GM20431 (cell line): Measurements from ENCODE around the gene RBFOX2.
"Not testable (repeated sequence)": the region's sequence is repeated elsewhere in the genome, so short reads cannot be mapped to it uniquely, and the experiment has no call there.

Experiments
- in situ Hi-C: fragments of 300-500 bp; cut with MseI, MboI; formaldehyde crosslinking; loops from one replicate; pipeline ENCODE4 v1.15.0; 2020; ENCODE audit warnings: low sequenced_read_pairs; ENCODE audit not compliant: unreplicated experiment

RBFOX2 gene

GRCh38 chr22:35761037-35761436 lies 267.6 kb downstream of the RBFOX2 start:
- in situ Hi-C loops: no loop called here

DNA sequence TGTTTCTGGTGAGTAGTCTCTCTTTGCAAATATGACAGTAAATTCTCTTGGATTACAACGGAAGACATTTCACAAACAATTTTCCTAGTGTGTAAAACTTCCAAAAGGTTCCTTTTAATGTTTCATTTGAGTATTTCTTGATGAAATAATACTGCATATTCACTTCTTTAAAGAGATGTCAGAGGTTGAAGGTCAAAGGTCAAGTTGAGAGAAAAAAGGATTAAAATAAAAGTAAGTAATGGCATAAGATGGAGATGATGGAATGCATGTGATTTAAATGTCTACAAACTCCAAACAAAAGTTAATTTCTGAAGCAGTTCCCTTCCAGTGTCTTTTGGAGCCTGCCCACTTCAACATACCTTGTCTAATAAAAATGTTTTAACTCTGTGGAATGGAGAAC lies 270.2 kb downstream of the RBFOX2 start:
- in situ Hi-C loops: no loop called here

DNA sequence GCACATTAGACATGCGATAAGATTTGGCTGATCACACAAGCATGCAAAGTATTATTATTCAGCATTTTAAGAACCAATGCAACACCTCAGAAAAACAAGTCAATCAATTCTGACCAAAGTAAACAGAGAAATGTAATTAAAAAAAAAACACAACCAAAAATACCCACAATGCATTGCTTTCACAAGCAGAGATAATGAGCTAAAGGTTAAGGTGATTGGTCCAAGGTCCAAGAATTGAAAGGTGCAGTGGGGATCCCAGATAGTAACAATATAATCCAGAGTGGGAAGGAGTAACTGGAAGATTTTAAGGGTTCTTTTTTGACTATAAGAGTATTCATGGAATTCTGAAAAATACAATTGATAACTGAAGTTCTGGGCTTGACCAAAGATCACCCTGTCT lies 271.9 kb downstream of the RBFOX2 start:
- in situ Hi-C loops: no loop called here

DNA sequence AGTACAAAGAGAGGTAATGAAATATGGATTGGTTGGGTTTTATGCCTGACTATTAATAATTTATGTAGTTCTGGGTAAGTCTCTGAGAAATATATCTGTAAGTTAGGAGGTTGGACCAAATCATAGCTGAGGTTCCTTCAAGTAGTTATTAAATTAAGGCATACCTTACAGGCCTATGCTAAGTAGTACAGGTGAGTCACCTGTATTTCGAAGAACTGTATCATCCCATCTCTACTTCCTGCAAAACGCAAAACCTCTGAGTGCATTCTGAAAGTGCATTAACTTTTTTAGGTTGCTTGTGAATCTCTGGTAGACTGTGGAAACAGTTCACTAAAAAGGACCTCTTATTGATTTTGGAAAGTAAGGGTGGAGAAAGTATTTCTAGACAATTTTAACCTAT lies 273.9 kb downstream of the RBFOX2 start:
- in situ Hi-C loops: no loop called here

- in situ Hi-C loops: no loop called here
Measured at GRCh38 chr22:35752863-35753189, 275.8 kb downstream of the RBFOX2 start.

- in situ Hi-C loops: no loop called here
Measured at GRCh38 chr22:35752006-35752862, 276.4 kb downstream of the RBFOX2 start.

DNA sequence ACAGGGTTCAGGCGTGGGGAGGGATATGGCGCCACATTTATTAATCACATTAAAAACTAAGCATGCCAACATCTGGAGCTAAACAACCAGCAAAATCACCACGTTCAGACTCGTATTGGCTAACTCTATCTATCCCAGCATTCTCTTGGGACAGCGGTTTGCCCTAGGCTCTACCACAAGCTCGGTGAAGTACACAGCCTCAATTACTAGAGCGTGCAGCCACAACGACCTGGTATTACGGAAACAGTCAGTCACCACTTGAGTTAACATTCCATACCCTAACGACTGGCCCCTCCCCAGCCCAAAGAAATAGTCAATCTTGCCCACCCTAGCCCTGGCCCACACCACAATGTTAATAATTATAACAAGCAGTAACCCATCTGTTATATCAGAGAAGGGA lies 278.8 kb downstream of the RBFOX2 start:
- in situ Hi-C loops: no loop called here

DNA sequence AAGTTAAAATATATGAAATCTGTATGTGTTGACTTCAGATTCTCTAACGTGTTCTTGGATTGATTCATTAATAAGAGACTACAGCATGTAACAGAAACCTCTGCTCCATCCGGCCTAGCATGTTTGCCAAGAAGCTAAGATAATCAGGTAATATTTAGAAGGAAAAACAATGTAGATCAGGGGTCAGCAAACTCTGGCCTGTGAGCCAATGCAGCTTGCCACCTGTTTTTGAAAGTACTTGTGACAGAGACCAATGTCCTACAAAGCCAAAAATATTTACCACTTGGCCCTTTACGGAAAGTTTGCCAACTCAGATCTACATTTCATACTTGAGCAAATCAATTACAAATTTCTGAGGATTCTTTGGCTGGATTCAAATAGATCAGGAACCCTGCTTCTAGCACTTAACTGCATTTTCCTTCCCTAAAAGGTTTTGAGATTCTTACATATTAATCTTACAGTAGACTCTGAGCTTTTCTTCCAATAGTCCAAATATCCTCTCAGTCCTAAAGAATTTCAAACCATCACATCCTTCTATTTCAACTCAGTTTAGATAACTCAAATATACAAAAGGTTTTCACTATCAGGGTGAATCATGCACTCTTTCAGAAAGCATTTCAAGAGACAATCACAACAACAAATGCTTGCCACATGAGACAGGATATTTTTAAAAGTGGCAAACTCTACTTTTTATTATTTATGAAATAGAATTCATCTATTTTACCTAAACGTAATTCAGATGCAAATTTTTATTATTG lies 281.5 kb downstream of the RBFOX2 start:
- in situ Hi-C loops: no loop called here

DNA sequence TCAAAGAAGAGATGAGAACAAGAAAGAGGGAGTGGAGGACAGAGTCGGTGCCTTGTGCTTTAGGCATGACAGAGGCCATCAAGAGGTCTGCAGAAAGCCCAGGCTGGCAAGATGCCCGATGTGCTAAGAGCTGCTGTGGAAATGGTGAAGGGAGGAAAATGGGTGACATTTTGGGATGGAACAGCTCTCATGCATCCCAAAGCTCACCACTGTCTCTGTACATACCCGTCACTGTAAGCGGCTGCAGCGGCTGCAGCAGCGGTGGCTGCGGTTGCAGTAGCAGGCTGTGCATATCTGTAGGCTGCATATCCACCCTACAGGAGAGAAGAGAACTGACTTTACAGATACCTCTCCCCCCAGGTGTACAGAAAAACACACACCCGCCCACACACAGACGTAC lies 282.4 kb downstream of the RBFOX2 start:
- in situ Hi-C loops: no loop called here

DNA sequence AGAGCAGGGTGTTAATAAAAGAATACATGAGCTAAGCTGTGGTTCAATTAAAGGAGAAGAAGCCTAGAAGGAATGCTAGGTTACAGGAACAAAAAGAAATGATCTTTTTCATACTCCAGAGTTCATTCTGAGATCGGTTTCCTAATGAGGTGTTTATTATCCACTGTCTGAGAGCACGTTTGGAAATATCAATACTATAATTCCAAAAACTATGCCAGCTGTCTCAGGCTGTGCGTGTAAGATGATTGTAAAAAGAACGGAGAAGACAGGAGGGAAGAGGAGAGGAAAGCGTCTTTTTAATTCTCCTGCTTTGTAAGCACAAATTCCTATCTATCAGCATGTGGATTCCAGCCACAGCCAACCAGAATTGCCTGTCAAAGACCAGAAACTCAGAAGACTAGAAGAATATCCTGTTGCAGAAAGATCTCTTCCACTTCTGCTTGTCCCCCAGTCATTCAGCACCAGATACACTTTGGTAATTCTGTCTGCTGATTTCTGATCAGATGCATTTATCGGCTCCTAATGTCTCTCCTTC lies 285.2 kb downstream of the RBFOX2 start:
- in situ Hi-C loops: no loop called here

DNA sequence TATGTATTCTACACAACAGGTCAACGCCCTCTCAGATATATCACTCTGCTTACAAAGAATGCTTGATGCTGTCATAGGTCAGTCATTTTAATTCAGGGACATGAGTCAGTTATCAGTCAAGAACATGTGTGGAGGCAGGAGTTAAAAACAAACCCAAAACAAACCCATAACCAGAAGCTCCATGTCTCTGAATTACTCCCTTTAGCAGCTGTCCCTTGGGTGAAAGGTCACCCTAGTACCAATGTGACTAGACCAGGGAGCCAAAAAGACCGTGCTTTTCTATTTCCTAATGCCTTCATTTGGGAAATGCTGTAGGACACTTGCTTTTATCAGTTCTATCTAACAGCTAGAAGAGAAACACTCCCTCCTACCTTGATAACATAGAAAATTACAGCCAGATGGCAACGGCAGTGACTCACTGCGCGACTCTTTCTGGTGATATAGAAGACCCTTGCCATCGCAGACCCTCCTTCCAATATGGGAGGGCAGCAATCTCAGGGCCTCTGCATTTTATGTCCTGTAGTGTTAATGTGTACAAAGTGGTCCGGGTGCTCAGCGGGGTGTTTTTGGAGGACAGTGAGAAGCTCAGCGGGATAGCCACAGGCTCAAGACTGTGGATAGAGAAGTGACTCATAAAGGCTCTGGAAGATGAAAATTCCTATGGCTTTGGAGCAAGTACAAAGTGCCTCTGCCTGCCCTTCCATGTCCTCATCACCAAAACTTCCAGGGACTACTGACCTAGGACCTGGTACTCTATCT lies 286.1 kb downstream of the RBFOX2 start:
- in situ Hi-C loops: no loop called here

- in situ Hi-C loops: no loop called here
Measured at GRCh38 chr22:35740616-35741015, 288.0 kb downstream of the RBFOX2 start.

- in situ Hi-C loops: no loop called here
Measured at GRCh38 chr22:35739931-35740380, 288.7 kb downstream of the RBFOX2 start.

- in situ Hi-C loops: no loop called here
Measured at GRCh38 chr22:35739076-35739930, 289.3 kb downstream of the RBFOX2 start.

GRCh38 chr22:35737886-35738285 lies 290.7 kb downstream of the RBFOX2 start:
- in situ Hi-C loops: not testable (repeated sequence)

DNA sequence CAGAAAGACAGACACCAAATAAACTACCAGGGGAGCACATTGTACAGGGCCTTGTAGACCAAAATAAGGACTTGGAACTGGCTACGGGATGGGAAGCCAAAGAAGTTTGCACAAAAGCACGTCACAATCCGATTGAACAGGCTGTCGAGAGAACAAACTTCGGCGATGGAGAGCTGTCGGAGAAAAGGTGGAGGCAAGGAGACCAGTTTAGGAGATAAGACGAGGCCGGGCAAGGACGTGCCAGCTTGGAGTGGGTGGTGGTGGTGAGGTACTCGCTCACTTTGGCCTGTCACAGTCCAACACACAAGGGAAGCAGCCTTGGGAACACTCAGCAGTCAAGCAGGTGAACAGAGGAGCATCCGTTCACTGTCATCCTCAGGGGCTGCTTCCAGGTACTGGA lies 291.9 kb downstream of the RBFOX2 start:
- in situ Hi-C loops: no loop called here

GRCh38 chr22:35736166-35736565 lies 292.5 kb downstream of the RBFOX2 start:
- in situ Hi-C loops: no loop called here

DNA sequence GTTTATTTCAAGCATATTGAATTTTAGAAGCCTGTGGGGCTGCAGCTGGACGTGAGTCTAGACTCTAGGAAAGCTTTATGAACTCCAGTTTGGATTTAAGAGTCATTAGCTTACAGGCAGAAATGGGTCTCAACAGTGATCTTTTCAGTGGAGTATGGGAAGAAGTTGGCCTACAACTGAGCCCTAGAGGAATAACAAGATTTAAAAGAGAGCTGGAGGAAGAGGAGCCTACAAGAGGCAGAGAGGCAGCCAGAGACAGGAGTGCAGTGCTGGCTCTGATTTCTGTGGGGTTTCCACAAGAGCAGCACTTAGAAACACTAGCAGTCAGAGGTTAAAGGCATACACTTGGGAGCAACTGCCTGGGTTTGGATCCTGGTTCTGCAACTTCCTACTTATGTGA lies 293.1 kb downstream of the RBFOX2 start:
- in situ Hi-C loops: no loop called here

- in situ Hi-C loops: no loop called here
Measured at GRCh38 chr22:35734517-35734827, 294.2 kb downstream of the RBFOX2 start.
